T-cell (primary cell): ENCODE data around the gene PTPRD. TPM values are rescaled to one million over a fixed set of nuclear protein-coding genes. Genes with fewer than 3 reads are reported as not detected.

Source experiments
- ATAC-seq, 4 experiments: fragments of 200-7000 bp in 3 of 4; fragments of 150-1000 bp in 1 of 4; cut with Tn5 transposase; replicated peaks in 1 of 4; 1 replicate in 3 of 4; 2 replicates in 1 of 4; pipeline ENCODE4 v1.10.0; 2021; ENCODE audit warnings: moderate library complexity in 3 of 4, mild to moderate bottlenecking in 2 of 4, moderate number of reproducible peaks in 1 of 4
- CTCF ChIA-PET, 2 donors: fragments of 300-600 bp; sonication (Branson Sonifier 250); formaldehyde crosslinking; loops; one replicate each; lab custom pipeline; 2022; ENCODE audit warnings: antibody characterized with exemption in 2 of 2; lab: Charles Lee
- POLR2A ChIA-PET, 2 donors: fragments of 300-600 bp; sonication (Branson Sonifier 250); formaldehyde crosslinking; loops; one replicate each; lab custom pipeline; 2022; ENCODE audit warnings: antibody characterized with exemption in 2 of 2; lab: Charles Lee
- DNase-seq, 35 experiments: peaks; one replicate each; pipeline versions ENCODE4 v3.0.0 to v3.0.0-alpha.2; 2013 to 2023
- H3K27ac ChIP-seq: one replicate; pipeline ENCODE4 v1.5.1; 2013; ENCODE audit warnings: low read length
- H3K27me3 ChIP-seq, 2 experiments: replicated peaks in 1 of 2; 1 replicate in 1 of 2; 2 replicates in 1 of 2; pipeline versions ENCODE4 v1.6.1 to v1.7.0; 2013; ENCODE audit warnings: low read length in 1 of 2, mixed read lengths in 1 of 2; ENCODE audit not compliant: control insufficient read depth in 2 of 2, insufficient read depth in 2 of 2; ENCODE audit errors: extremely low read depth in 1 of 2
- H3K36me3 ChIP-seq, 2 donors: 1 replicate in 1 of 2; 2 replicates in 1 of 2; pipeline versions ENCODE4 v1.6.1 to v1.7.0; 2013; ENCODE audit warnings: low read length in 1 of 2; ENCODE audit not compliant: control insufficient read depth in 2 of 2, insufficient read depth in 1 of 2; ENCODE audit errors: extremely low read depth in 1 of 2
- H3K4me1 ChIP-seq, 2 experiments: 1 replicate in 1 of 2; 2 replicates in 1 of 2; pipeline versions ENCODE4 v1.6.1 to v1.7.0; 2013; ENCODE audit warnings: low read length in 2 of 2, mixed read lengths in 1 of 2; ENCODE audit not compliant: insufficient read depth in 2 of 2, control insufficient read depth in 1 of 2; ENCODE audit errors: extremely low read depth in 1 of 2
- H3K4me3 ChIP-seq, 2 donors: 1 replicate in 1 of 2; 2 replicates in 1 of 2; pipeline versions ENCODE4 v1.5.1 to v1.7.0; 2013; ENCODE audit warnings: mild to moderate bottlenecking in 2 of 2, low read length in 1 of 2, moderate library complexity in 1 of 2; ENCODE audit not compliant: control insufficient read depth in 1 of 2; ENCODE audit errors: extremely low read depth in 1 of 2
- H3K9me3 ChIP-seq: 2 replicates; pipeline ENCODE4 v1.7.0; 2013
- H3K27ac Mint-ChIP-seq, 2 donors: one replicate each; pipeline ENCODE4 v1.8.0; 2020 to 2021; ENCODE audit warnings: mild to moderate bottlenecking in 2 of 2, mixed read lengths in 2 of 2
- H3K27me3 Mint-ChIP-seq, 2 donors: one replicate each; pipeline ENCODE4 v1.8.0; 2021 to 2022; ENCODE audit warnings: mixed read lengths in 2 of 2
- H3K36me3 Mint-ChIP-seq: one replicate; pipeline ENCODE4 v1.8.0; 2021; ENCODE audit warnings: mixed read lengths
- H3K4me1 Mint-ChIP-seq, 3 donors: one replicate each; pipeline ENCODE4 v1.8.0; 2020 to 2022; ENCODE audit warnings: mixed read lengths in 3 of 3, mild to moderate bottlenecking in 1 of 3
- H3K4me3 Mint-ChIP-seq, 3 donors: one replicate each; pipeline ENCODE4 v1.8.0; 2020 to 2022; ENCODE audit warnings: mild to moderate bottlenecking in 3 of 3, mixed read lengths in 3 of 3, moderate library complexity in 3 of 3
- H3K9me3 Mint-ChIP-seq, 3 donors: one replicate each; pipeline ENCODE4 v1.8.0; 2020 to 2022; ENCODE audit warnings: mixed read lengths in 3 of 3
- WGBS: methylation state at CpG from one replicate; pipeline ENCODE4 v1.1.5; 2013; ENCODE audit warnings: missing lambda C conversion rate; ENCODE audit not compliant: insufficient coverage; 5-methylcytosine and 5-hydroxymethylcytosine counted together
- total RNA-seq, 35 experiments: library from RNA in 6 of 35; stranded (reverse) in 6 of 35; fragments of 120-200 nt in 1 of 35; gene quantifications; one replicate each; pipeline versions ENCODE4 v1.2.1 to v1.2.4 and lab custom pipeline; 2013 to 2026

Gene PTPRD
- total RNA-seq, 5 donors from 2014 or later (not counting 1 experiment from before 2014, with no cell fraction given): 0.13 to 0.61 (median 0.38) TPM; not detected in 2

DNA sequence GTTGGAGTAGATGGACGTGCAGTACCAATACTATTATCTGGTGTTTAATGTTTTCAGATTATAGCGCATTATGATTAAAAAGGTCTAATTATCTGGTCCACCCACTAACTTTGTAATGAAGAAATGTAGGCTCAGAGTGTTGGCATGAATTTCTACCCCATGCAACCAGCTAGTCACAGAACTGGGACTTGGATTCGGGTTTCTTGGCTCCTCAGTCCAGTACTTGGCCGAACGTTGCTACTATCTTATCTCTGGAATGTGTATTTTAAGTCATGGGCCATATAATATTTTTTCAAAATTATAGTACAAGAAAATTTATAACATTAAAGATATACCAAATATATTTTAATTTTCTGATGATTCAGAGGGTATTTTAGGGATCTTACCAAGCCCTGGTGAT lies 2155.7 kb downstream of the PTPRD start:
- Histone ChIP-seq H3K4me1 (no peaks in the 10 kb centered on the region), H3K27me3 (no peaks in the 10 kb centered on the region), H3K36me3 (no peaks in the 10 kb centered on the region), H3K4me3 (no peak overlapping the region), H3K27ac (no peak overlapping the region), H3K9me3 (no peaks in the 10 kb centered on the region)
- Mint-ChIP-seq H3K4me3 (no peak overlapping the region), H3K27me3 (no peaks in the 10 kb centered on the region), H3K4me1 (no peaks in the 10 kb centered on the region), H3K36me3 (no peaks in the 10 kb centered on the region), H3K27ac (no peak overlapping the region), H3K9me3 (no peaks in the 10 kb centered on the region)
- no CpG with 5 or more reads among the region's 5 CpGs for WGBS
- POLR2A ChIA-PET: no interaction called here
- no peak for ATAC-seq
- no peak for DNase-seq
- CTCF ChIA-PET: no interaction called here

DNA sequence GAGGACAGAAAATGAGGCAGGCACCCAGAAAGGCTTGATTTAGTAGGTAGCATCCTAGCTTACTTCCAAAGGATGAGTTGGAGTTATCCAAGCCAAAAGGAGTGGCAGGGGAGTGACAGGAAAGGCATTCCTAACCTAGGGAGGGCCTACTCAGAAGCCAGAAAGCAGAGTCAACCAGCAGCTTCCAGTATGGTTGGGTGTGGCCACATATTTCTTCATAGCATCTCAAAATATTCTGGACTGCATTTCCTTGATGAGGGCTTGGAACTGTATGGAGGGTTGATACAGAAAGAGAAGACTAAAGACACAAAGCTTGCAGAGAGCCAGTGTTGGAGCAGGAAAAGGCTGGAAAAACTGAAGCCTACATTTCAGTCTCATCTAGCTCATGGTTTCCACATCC lies 2156.5 kb downstream of the PTPRD start:
- POLR2A ChIA-PET: interaction anchor here in 1 of 2 donors (0.7 kb wide), 1 partner anchor 1086 kb away, joined by 4 read pairs; no protein-coding TSS in a partner anchor

GRCh38 chr9:8450810-8451545 lies 2161.8 kb downstream of the PTPRD start:
- 88% methylated on average over 3 of the region's 9 CpGs for WGBS
- CTCF ChIA-PET: no interaction called here

More for the DNA sequence above, 2156.5 kb downstream of the PTPRD start:
- Histone ChIP-seq H3K4me3 (no peak overlapping the region), H3K36me3 (no peaks in the 10 kb centered on the region), H3K9me3 (no peaks in the 10 kb centered on the region), H3K27me3 (no peaks in the 10 kb centered on the region), H3K27ac (no peak overlapping the region), H3K4me1 (no peaks in the 10 kb centered on the region)
- Mint-ChIP-seq H3K27ac (no peak overlapping the region), H3K4me1 (no peaks in the 10 kb centered on the region), H3K36me3 (no peaks in the 10 kb centered on the region), H3K9me3 (no peaks in the 10 kb centered on the region), H3K27me3 (no peaks in the 10 kb centered on the region), H3K4me3 (no peak overlapping the region)
- CTCF ChIA-PET: no interaction called here
- ATAC-seq (no peak), DNase-seq (no peak)

DNA sequence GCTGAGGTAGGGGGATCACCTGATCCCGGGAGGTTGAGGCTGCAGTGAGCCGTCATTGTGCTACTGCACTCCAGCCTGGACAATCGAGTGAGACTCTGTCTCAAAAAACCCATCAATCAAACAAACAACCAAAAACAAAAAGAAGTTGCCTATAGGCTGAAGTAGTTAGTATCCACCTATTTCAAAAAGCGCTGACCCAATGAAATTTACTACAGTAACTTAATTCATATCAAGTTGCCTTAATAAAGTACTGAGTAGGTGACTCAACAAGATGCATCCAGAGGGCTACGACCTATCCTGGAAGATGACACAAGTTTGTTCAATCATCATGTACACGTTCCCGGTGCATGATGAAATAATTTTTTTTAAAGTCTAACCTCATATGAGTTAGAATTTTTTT lies 2164.6 kb downstream of the PTPRD start:
- no peak for DNase-seq
- ChIA-PET CTCF (no interaction called here), POLR2A (interaction anchor here in 1 of 2 donors (0.7 kb wide), 1 partner anchor 45 kb away, joined by 4 read pairs; no protein-coding TSS in a partner anchor)
- no peaks in the 10 kb centered on the region for H3K36me3 ChIP-seq
- no peaks in the 10 kb centered on the region for H3K36me3 Mint-ChIP-seq
- no peaks in the 10 kb centered on the region for H3K27me3 ChIP-seq
- no peak for ATAC-seq
- no CpG with 5 or more reads among the region's 7 CpGs for WGBS
- no peak overlapping the region for H3K27ac ChIP-seq
- no peaks in the 10 kb centered on the region for H3K27me3 Mint-ChIP-seq
- no peak overlapping the region for H3K4me3 ChIP-seq
- H3K4me1 Mint-ChIP-seq: no peaks in the 10 kb centered on the region
- no peaks in the 10 kb centered on the region for H3K9me3 ChIP-seq
- no peaks in the 10 kb centered on the region for H3K4me1 ChIP-seq
- H3K4me3 Mint-ChIP-seq: no peak overlapping the region
- no peak overlapping the region for H3K27ac Mint-ChIP-seq
- no peaks in the 10 kb centered on the region for H3K9me3 Mint-ChIP-seq

More at GRCh38 chr9:8450810-8451545, 2161.8 kb downstream of the PTPRD start:
- Histone ChIP-seq H3K27ac (no peak overlapping the region), H3K4me1 (no peaks in the 10 kb centered on the region), H3K36me3 (no peaks in the 10 kb centered on the region), H3K27me3 (no peaks in the 10 kb centered on the region), H3K9me3 (no peaks in the 10 kb centered on the region), H3K4me3 (no peak overlapping the region)
- POLR2A ChIA-PET: no interaction called here
- Mint-ChIP-seq H3K27me3 (no peaks in the 10 kb centered on the region), H3K4me1 (no peaks in the 10 kb centered on the region), H3K4me3 (no peak overlapping the region), H3K9me3 (no peaks in the 10 kb centered on the region), H3K36me3 (no peaks in the 10 kb centered on the region), H3K27ac (no peak overlapping the region)
- no peak for DNase-seq
- ATAC-seq: no peak

GRCh38 chr9:8447601-8448000 lies 2165.2 kb downstream of the PTPRD start:
- Mint-ChIP-seq H3K9me3 (no peaks in the 10 kb centered on the region), H3K27ac (no peak overlapping the region), H3K4me1 (no peaks in the 10 kb centered on the region), H3K27me3 (no peaks in the 10 kb centered on the region), H3K4me3 (no peak overlapping the region), H3K36me3 (no peaks in the 10 kb centered on the region)
- Histone ChIP-seq H3K36me3 (no peaks in the 10 kb centered on the region), H3K9me3 (no peaks in the 10 kb centered on the region), H3K4me1 (no peaks in the 10 kb centered on the region), H3K27ac (no peak overlapping the region), H3K27me3 (no peaks in the 10 kb centered on the region), H3K4me3 (no peak overlapping the region)
- ChIA-PET CTCF (interaction anchor here in 1 of 2 donors (0.5 kb wide), 1 partner anchor 45 kb away, joined by 9 read pairs; no protein-coding TSS in a partner anchor), POLR2A (no interaction called here)
- no peak for ATAC-seq
- DNase-seq: no peak
- WGBS: no CpG with 5 or more reads among the region's 4 CpGs

DNA sequence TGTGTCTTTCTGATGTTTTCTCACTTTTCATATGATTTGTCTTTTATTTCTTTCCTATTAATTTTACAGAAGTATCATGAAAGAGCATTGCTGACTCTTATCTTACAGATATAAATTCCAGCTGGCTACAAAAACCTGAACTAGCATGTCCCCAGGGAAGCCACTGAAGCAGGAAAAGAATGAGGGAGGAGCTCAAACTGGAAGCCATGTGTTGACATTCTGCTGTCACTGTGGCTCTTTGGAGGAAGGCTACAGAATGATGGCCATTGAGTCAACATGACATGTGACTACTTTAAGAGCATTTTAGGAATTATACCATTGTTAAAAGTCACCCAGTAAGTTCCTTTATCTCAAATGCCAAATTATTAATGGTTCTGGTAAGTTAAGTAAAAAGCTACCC lies 2174.9 kb downstream of the PTPRD start:
- H3K27me3 Mint-ChIP-seq: no peaks in the 10 kb centered on the region
- no peak overlapping the region for H3K4me3 ChIP-seq
- no peaks in the 10 kb centered on the region for H3K36me3 ChIP-seq
- POLR2A ChIA-PET: no interaction called here
- no peaks in the 10 kb centered on the region for H3K4me1 Mint-ChIP-seq
- no peaks in the 10 kb centered on the region for H3K9me3 Mint-ChIP-seq
- no peaks in the 10 kb centered on the region for H3K27me3 ChIP-seq
- no peaks in the 10 kb centered on the region for H3K36me3 Mint-ChIP-seq
- no peak for ATAC-seq
- CTCF ChIA-PET: no interaction called here
- H3K27ac ChIP-seq: no peak overlapping the region
- no peak overlapping the region for H3K4me3 Mint-ChIP-seq
- no peaks in the 10 kb centered on the region for H3K9me3 ChIP-seq
- H3K27ac Mint-ChIP-seq: no peak overlapping the region
- no peaks in the 10 kb centered on the region for H3K4me1 ChIP-seq
- no peak for DNase-seq
